ENCODE data around the gene JAGN1. TPM values are rescaled to one million over a fixed set of nuclear protein-coding genes. Genes with fewer than 3 reads are reported as not detected.
"Not testable (repeated sequence)": the region's sequence is repeated elsewhere in the genome, so short reads cannot be mapped to it uniquely, and the experiment has no call there.

Gene JAGN1
- total RNA-seq, 1 donor from 2014 or later = 16.3 TPM

GRCh38 chr3:9898467-9899241, 8.2 kb downstream of the JAGN1 start:
- DNase-seq = no peak

- DNase-seq = no peak
Measured at GRCh38 chr3:9899289-9899791, 8.9 kb downstream of the JAGN1 start.

- DNase-seq = not testable (repeated sequence)
Measured at GRCh38 chr3:9900965-9901415, 10.6 kb downstream of the JAGN1 start.

GRCh38 chr3:9901967-9902366, 11.6 kb downstream of the JAGN1 start:
- DNase-seq = no peak

- no peak for DNase-seq
Measured at GRCh38 chr3:9902372-9903237, 12.2 kb downstream of the JAGN1 start, which contains the start of gene IL17RE. Gene IL17RE (plus strand): TSS chr3:9902848. CDS start chr3:9902933, 85 bp downstream.

- no peak for DNase-seq
Measured at GRCh38 chr3:9903238-9903624, 12.8 kb downstream of the JAGN1 start.

GRCh38 chr3:9903904-9904303, 13.5 kb downstream of the JAGN1 start:
- no peak for DNase-seq

GRCh38 chr3:9906480-9906879, 16.1 kb downstream of the JAGN1 start:
- no peak for DNase-seq

GRCh38 chr3:9908286-9908685, 17.9 kb downstream of the JAGN1 start:
- no peak for DNase-seq

- no peak for DNase-seq
Measured at GRCh38 chr3:9909221-9910013, 19.0 kb downstream of the JAGN1 start.

- no peak for DNase-seq
Measured at GRCh38 chr3:9911863-9912262, 21.5 kb downstream of the JAGN1 start.

GRCh38 chr3:9912294-9912935, 22.0 kb downstream of the JAGN1 start:
- DNase-seq = no peak

GRCh38 chr3:9913601-9914000, 23.2 kb downstream of the JAGN1 start:
- no peak for DNase-seq

- DNase-seq = no peak
Measured at GRCh38 chr3:9914011-9914410, 23.6 kb downstream of the JAGN1 start.

- DNase-seq = peak; percentile 13
Measured at GRCh38 chr3:9914559-9915253, 24.3 kb downstream of the JAGN1 start.

- DNase-seq = peak; percentile 67
Measured at GRCh38 chr3:9915254-9916141, 25.1 kb downstream of the JAGN1 start.

- DNase-seq = peak; percentile 25
Measured at GRCh38 chr3:9916346-9916733, 25.9 kb downstream of the JAGN1 start.

GRCh38 chr3:9916734-9917680, 26.6 kb downstream of the JAGN1 start, which contains the start of gene IL17RC:
Gene IL17RC (plus strand): TSS chr3:9917098. CDS start chr3:9917316, 218 bp downstream.
- peak; percentile 77 for DNase-seq

- no peak for DNase-seq
Measured at GRCh38 chr3:9917820-9918219, 27.4 kb downstream of the JAGN1 start.
